Activated CD4-positive, alpha-beta T cell treated with anti-CD3 and anti-CD28 coated beads for 24 hours (primary cell): ENCODE measurements around the gene DIPK2A.

Experiments
- DNase-seq, 2 donors: peaks; one replicate each; pipeline ENCODE4 v3.0.0-alpha.2; 2020; ENCODE audit warnings: low read depth in 2 of 2

The DIPK2A gene

DNA sequence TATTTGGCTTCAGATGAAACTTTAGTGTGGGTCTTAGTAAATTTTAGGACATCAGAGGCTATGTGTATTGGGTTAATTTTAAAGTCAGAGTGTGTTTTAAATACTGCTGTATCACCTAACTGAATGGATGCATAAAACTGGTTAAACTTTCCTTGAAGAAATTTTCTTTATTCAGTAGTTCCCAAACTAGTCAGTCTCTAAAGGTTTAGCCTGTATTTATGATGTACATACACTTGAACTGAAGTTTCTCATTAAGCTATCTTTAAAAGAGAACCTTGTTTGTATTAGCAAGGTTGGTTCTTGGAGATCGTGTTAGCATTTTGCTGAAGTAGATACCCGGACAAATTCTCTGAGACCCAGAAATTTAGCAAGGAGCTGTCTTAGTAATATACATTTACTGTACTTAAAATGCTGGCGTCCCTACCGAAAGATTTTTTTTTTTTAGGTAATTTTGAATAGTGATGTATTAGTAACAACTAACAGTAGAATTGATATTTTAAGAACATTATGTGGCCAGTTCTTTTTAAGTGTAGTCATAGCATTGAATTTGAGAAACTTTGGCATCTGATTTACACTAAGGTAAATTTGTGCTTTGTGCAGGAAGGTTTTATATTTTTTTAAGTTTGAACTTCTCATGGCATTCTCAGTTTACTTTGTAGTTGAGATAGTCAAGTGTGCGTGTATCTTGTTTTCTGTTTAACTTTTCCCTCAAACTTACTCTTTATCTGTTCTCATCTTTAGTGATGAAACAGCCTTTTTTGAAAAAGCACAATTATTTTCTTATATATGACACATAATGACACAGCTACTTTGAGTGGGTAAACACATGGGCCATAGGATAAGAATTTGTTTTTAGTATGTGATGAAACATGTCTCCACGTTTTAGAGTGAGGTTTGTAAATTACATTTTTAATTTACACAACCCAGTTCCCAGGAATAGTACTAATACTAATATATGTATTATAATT, 2.9 kb downstream of the DIPK2A start:
- no peak for DNase-seq

DNA sequence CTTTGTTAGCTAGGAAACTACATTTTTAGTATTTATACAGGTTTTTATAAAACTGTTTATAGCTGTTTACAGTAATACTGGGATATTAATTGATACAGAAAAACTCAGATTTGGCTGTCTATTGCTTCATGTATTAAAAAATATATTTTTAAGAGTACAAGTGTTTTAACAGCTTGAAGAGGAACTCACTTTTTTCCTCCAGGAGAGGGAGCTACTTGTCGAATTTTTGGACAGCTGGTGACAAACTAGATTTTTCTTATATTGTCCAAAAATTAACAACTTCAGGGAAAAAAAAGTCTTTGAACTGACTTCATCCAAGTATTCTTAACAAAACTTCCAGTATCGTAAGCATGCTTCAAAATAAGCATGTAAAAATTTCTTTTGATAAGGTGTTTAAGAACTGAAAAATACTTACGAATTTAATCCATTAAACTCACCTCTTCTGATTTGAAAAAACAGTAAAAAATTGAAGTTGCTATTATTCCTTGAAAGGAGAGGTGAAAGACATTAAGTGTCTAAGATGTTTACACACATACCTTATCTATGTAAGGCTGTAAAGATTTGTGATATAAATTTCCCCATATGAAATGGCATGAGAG, 4.0 kb downstream of the DIPK2A start:
- DNase-seq, result no peak

DNA sequence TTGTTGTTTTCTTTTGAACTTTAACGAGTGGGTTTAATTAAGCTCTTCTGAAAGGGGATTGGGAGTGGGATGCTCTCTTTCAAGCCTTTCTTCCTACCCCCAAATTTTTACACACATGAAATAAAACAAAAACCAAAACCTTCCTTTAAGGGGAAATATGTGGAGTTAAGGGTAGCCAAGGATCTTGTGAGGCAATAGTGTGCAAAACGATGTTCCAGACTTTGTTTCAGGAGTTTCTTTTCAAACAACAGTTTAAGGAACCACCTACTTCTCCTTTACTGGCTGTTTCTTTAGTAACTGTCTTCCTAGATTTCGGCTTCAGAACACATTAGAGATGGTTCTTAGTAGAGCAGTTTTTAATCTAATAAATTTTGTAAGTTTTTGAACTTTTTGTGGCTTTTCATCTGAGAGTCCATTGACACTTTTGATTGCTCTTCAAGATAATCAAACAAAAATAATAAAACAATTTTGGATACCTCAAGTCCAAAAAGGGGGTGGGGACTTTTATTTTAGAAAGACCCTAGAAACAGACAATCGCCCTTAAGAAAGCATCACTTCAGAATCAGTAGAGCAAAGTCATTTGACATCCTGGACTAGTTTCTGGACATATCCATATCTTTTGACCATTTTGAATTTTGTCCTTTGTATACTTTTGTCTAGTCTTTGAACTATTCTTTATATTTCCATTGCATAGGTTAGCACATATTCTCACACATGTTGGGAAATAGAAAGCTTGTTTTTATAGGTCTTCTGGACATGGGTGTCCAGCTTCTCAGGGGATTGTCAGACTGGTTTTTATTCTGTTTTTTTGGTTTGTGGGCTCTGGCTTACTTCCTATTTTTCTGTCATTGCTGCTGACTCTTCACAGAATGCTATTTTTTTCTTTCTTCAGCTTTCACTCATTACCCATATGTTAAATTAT, 6.0 kb downstream of the DIPK2A start:
- DNase-seq, result no peak

- DNase-seq, result no peak
Measured at GRCh38 chr3:143978263-143978631, 6.6 kb downstream of the DIPK2A start.

GRCh38 chr3:143979041-143979440, 7.4 kb downstream of the DIPK2A start:
- DNase-seq, result no peak

GRCh38 chr3:143979813-143980212, 8.2 kb downstream of the DIPK2A start:
- no peak for DNase-seq

DNA sequence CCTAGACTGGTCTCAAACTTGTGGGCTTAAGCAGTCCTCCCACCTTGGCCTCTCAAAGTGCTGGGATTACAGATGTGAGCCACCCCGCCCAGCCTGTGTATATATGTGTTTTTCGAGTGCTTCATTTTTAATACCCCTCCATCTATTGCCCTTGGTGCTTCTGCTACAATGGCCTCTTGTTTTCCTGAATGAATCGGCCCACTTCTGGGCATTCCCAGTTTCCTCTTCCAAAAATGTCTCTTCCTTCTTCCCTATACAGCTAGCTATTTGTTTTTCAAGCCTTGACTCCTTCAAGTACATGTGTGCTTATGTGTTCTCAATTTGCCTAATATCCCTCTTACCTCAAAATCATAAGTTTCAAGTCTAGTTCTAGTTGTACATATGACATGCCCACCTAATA, 16.7 kb downstream of the DIPK2A start:
- no peak for DNase-seq

DNA sequence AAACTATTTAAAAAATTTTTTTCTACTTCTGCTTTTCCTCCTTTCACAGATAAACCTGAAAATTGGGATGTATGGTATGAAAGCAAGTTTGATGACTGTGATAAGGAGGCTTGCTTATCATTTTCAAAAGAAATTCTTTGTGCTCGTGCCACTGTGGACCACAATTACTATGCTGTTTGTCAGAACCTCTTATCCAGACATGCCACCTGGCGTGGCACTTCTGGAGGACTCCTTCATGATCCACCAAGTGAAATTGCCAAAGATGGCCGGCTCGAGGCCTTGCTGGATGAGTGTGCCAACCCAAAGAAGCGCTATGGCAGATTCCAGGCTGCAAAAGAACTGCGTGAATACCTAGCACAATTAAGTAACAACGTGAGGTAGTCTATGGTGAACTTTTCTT, 17.8 kb downstream of the DIPK2A start:
- DNase-seq, result no peak

DNA sequence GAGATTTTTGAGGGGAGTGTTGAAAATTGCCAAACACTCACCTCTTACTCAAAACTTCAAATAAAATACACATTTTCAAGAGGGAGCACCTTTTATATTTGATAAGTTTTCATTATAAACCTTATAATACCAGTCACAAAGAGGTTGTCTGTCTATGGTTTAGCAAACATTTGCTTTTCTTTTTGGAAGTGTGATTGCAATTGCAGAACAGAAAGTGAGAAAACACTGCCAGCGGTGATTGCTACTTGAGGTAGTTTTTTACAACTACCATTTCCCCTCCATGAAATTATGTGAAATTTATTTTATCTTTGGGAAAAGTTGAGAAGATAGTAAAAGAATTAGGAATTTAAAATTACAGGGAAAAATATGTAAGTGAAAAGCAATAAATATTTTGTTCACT, 20.1 kb downstream of the DIPK2A start:
- DNase-seq, result no peak

DNA sequence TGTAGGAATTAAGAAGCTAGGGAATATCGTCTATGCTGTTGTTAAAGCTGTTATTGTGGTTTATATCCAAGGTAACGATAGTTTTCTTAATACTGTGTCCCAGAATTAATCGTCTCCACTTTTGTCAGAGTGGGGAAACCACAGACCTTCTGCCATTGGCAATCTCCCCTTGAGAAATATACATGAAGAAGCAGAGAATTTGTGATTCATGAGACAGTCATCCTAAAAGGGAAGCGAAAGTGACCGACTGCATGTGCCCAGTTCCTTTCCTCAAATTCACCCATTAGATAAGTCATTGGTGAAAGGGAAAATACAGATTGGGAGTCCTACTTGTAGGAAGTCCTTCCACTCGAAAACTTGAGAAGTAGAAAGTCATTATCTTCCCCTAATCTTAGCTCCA, 26.6 kb downstream of the DIPK2A start:
- no peak for DNase-seq

- DNase-seq, result no peak
Measured at GRCh38 chr3:144003051-144003450, 31.4 kb downstream of the DIPK2A start.

DNA sequence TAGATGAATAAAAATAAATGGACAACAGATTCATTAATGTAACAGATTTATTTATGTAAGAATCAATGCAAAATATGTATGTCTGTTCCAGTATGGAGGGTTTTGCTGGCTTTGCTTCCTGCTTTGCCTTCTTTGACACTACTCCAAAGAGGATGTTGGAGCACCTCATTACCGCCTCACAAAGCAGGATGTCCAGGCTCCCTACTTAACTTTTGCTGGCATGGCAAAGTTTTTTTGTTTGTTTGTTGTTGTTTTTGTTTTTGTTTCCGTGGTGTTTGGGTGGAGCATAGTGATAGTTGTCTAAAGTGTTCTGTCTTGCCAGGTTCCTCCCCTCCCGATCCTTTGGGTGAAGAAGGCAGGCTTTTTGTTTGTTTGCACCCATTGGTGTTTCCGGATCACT, 38.7 kb downstream of the DIPK2A start:
- DNase-seq, result no peak

GRCh38 chr3:144011251-144011799, 39.7 kb downstream of the DIPK2A start:
- no peak for DNase-seq

DNA sequence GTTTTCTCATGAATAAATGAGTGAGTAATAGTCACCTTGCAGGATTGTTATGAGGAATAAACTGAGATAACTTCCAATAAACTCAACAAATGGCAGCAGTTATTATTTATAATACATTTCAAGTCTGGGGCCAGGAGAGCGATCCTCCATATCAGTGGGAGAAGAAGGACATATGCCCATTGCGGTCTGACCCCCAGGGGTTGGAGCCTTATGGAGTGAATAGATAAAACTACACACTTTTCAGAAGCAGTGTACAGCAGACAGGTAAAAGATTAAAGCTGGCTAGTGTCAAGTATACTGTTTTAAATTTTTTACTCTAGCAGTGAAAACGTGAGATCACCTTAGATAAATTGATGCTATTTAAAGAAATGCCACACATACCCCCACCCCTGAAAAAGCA, 43.5 kb downstream of the DIPK2A start:
- DNase-seq, result no peak

GRCh38 chr3:144018776-144019175, 47.2 kb downstream of the DIPK2A start:
- no peak for DNase-seq
